Stimulated activated CD8-positive, alpha-beta memory T cell treated with anti-CD3 and anti-CD28 coated beads, Interleukin-12 subunit alpha, Interleukin-12 subunit beta, amount 100 ng/mL, for 24 hours (primary cell): ENCODE data around the gene RNF150.
"Not testable (repeated sequence)": the region's sequence is repeated elsewhere in the genome, so short reads cannot be mapped to it uniquely, and the experiment has no call there.

Experiments used
- DNase-seq: peaks from one replicate; pipeline ENCODE4 v3.0.0-alpha.2; 2020; ENCODE audit errors: extremely low read depth

The RNF150 gene

DNA sequence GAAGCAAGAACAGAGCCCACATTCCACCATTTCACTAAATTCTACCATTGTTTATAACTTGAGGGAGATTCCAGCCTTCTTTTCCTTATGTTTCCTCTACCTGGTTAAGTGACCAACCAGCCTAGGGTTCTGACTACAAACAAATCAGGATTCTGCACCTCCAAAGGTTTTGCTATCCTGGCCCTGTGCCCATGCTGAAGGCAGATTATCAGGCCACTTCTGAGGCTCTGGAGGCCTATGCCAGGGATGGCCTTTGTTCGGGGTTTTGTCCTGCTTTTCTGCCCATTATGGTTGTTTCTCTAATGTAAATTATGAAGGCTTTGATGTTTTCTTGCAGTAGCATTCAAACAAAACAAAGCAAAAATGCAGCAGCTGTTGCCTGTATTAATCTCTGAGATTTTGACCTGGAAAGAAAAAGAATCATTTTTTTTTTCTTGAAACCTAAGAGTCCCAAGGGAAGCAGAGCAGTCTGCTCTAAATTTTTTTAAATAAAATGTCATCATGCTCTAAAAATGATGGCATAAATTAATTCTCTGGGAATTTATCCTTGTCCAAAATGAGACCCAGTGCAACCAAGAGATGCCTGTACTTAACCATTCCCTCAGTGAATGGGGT, 55.6 kb downstream of the RNF150 start:
- no peak for DNase-seq

DNA sequence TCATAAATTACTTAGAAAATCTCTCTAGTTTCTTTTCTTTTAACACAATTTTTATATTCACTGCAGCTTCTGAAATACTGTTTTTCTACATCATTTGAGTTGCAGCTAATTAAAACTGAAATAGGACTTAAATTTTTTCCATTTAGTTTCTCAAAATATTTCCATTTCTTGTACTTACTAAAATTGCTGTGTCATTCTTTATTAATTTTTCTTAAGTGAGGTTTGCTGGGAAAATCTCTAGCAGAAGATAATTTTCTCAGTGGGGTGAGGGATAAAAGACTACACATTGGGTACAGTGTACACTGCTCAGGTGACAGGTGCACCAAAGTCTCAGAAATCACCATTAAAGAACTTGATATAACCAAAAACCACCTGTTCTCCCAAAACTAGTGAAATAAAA, 57.7 kb downstream of the RNF150 start:
- DNase-seq: no peak

DNA sequence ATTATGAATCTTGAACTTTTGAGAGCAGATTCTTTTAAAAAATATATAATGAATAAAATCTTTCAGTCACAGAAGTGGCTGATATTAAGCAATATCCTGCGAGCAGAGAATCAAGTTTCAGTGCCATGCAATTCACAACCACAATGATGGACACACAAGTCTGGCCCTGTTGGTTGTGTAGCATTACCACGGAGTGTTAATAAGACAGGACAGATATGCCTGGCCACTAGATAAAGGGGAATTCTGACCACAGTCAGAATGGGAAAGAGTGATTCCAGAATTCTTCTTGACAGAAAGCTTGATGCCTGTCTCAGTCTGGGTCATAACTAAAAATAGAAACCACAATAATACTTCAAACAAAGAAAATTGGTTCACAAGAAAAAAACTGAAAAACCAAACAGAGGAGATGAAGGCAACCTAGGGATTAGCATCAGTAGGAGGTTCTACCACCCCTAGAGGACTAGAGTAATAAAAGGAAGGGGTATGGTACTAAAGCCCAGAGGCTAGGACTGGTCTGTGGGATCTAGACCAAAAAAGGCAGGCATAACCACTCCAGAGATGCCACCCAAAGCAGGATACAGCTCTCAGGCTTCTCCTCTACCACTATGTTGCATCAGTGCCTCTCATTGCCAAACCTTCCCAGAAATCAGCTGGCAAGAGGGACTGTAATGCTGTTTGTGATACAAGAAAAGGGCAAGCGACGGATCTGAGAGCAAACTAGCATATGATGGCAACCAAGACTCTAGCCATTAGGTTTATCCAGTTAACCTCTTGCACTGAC, 59.0 kb downstream of the RNF150 start:
- DNase-seq: no peak

DNA sequence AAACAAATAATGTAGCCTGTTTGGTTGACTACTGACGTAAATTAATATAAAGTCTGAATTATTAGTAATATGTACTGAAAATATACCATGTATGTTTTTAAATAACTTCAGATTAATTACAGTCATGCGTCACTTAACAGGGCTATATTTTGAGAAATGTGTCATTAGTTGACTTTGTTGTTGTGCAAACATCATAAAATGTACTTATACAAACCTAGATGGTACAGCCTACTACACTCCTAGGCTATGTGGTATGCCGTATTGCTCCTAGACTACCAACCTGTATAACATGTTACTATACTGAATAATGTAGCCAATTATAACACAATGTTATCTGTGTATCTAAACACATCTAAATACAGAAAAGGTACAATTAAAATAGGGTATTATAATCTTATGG, 66.6 kb downstream of the RNF150 start:
- DNase-seq: no peak

DNA sequence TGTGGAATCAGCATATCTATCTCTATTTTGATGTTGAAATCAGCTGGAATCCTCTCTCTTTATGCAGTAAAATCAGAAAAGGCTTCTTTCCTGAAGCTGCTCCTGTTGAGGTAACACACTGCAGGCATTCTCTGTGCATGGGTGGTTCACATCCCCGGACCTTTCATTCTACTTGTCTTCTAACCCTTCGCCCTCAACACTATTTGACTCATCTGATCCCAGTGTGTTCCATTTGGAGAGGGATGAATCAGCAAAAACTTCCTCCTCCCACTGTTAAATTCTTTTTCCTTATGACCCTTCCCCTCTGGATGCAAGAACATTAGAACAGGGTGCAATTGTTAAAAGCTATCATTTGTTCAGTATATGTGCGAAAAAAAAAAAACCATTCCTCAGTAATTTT, 67.4 kb downstream of the RNF150 start:
- DNase-seq: no peak

DNA sequence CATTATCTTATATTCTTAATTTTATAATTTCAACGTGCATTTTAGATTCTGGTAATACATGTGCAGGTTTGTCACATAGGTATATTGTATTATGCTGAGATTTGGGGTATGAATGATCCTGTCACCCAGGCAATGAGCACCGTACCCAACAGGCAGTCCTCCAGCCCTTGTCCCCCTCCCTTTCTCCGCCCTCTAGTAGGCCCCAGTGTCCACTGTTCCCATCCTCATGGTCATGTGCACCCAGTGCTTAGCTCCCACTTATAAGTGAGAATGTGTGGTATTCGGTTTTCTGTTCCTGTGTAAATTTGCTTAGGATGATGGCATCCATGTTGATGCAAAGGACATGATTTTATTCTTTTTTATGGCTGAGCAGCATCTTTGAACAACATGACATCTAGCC, 70.6 kb downstream of the RNF150 start:
- no peak for DNase-seq

DNA sequence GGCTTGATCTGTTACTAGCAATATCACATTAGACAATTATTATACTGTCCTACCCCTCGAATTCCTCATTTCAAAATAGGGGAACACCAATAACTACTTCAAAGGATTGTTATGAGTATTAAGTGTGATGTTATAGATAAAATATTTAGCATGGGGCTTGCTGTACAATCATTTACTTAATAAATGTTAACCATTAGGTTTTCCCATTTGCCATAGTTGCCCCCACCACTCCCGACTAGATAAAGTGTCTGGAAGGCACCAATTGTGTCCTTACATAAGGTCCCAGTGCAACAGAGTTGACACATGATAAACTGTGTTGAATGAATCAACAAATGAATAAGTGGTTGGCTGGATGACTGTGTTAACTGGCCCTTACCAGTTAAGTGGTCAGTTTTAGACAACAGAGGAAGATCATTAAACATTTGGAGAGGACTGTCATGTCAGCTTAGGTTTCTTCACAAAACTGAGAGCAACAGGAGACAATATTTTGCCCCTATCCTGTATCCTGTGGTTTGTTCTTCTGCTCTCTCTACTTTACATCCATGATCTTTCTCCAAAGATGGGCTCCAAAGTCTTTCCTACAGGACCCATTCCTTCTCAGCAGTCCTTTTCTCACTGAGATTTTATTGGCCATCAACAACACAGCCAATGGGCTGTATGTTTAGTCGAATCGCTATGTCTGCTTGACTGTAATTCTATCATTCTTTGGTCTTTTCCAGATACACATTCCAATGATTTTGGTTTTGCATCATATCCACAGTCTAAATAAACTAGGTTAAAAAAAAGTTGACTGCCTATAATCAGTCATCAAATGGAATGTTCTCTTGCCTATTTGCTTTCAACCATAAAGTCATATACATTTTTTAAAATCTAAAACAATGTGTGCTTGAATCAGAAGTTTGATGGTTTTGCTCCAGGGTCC, 74.4 kb downstream of the RNF150 start:
- DNase-seq: no peak

DNA sequence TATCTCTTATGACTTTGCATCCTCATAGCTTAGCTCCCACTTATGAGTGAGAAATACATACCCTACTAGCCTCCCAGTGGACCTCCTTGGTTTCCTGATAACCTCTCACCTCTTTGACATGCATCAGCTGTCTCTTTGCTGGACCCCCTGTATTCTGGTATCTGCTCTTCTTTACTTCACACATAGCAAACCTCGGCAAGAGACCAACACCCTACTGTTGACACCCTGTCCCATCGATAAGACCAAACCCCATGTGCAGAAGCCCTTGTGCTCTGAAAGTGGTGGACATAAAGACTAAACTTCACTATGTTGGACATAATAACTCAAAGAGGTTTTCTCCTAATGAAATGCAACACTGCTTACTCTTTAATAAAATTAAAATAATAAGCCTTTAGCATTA, 75.7 kb downstream of the RNF150 start:
- DNase-seq: no peak

DNA sequence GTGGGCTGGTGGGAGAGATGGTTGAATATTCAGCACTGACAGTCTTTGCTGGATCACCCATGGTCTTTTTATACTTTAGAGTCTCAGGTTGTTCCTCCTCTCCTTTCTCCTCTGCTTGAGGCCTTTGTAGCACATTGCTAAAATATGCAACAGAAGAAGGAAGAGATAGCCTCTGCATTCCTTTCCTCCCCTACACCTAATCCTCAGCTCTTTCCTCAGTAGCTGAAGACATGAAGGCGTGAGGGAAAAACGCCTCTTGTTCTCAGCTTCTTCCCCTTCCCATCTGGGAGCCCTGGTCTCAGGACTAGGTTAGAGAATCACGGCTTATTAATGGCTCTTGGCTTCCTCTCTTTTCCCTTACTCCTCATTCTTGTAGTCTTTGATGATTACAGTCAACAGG, 76.8 kb downstream of the RNF150 start:
- DNase-seq: no peak

DNA sequence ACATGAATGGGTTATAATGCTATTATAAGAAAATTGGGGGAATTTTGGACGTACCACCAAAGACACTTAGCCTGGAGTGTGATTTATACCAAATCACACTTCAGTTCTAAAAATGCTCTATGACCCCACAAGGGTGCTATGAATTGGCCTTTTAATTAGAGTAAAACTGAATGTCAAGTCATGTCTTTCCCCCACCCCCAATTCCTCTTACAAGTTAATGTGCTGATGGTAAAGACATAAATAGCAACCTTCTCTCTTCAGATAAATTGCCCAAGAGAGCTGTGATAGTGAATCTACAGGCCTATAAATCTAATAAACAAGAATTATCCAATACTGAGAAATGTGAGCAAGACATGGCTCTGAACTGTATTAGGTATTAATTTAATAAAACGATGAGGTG, 78.8 kb downstream of the RNF150 start:
- no peak for DNase-seq

DNA sequence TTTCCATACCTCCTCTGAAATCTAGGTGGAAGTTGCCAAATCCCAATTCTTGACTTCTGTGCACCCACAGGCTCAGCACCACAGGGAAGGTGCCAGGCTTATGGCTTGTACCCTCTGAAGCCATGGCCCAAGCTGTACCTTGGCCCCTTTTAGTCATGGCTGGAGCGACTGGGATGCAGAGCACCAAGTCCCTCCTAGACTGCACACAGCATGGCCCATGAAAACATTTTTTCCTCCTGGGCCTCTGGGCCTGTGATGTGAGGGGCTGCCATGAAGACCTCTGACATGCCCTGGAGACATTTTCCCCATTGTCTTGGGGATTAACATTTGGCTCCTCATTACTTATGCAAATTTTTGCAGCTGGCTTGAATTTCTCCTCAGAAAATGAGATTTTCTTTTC, 82.3 kb downstream of the RNF150 start:
- not testable (repeated sequence) for DNase-seq

DNA sequence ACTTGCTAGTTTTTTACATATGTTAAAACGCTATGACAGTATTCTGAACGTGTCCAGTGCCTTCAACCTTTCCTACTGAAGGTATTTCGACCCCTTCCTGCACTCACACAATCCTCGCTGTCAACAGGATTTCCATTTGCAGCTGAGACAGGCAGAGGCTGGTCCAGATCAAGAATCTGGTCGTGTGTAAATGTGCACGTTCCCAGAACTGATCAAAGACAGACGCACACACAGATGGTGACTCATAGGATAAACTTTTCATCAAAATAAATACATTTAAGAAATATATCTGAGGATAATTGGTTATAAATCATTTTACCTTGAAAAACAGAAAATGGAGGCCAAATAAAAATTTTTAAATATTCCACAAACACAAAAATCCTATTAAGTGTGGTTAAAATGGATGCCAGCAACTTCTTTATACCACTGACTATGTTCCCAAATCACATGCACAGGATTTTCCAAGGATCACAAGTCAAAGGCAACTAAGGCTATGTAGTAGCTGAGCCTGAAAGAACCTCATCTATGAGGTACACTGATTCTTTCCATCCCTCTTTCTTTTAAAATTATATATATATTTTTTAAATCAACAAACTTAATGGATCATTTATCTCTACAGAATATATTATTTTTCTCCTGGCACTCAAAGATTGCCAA, 85.9 kb downstream of the RNF150 start:
- DNase-seq: no peak

DNA sequence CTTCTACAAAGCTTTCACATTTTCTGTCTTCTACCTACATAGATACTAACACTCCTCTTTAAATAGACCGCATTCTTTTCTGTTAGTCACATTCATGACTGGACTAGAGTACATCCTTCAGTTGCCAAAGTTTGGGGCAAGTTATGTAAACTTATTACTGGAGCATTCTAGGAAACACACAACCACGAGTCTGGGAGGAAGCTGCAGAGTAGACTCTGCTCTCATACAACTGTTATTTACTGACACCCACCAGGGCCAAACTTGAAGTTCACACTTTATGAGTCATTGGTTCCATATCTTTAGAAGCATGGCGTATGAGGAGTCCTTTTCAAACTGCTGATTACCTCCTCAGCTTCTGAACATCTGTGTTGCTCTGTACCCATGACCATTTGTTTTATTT, 87.0 kb downstream of the RNF150 start:
- no peak for DNase-seq

DNA sequence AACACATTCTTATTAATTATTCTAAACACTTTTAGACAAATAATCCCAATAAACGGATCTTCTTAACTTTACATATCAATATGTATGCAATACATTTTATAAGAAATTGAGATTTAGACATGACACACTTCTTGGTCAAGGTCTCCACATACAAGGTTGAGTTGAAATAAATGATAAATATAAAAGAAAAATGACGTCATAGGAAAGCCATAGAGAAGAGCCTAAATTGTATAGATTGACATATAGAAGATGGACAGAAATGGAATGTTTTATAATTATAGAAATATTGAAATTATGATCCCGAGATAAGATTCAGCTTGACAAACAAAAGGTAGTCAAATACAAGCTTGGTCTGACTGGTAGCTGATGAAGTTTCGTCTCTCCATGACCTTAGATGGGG, 87.4 kb downstream of the RNF150 start:
- DNase-seq: no peak

DNA sequence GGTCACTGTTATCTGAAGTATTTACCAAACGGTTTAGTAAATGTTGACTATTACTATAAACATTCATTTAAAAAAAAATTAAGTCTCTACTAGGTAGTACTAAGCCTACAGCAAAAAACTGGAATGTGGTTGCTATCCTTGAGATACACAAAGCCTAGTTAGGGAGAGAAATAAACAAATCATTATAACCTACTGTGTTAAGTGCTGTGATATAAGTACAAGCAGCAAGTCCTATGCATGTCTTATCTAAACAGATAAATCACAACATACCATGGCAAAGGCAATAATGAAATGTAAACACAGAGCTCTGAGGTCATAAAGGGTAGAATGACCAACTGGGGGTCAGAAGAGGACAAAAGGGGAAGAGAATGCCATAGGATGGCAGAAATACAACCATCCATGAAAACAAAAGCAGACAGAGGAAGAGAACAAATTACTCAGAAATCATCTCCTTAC, 92.2 kb downstream of the RNF150 start:
- no peak for DNase-seq

DNA sequence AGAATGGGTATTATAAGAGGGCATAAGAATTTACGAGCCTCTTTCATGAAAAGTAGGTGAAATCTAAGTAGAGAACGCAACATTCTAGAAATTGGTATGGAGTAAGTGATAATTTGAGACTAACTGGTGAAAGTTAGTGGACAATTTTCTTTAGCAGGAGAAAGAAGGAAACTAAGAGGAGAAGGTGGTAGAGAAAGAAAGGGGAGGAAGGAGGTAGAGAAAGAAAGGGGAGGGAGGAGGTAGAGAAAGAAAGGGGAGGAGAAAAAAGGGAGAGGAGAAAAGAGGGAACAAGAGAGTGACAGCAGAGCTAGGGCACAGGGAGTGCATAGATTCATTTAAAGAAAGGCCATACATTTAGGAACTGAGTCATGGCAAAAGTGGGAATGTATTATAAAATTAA, 94.1 kb downstream of the RNF150 start:
- no peak for DNase-seq

DNA sequence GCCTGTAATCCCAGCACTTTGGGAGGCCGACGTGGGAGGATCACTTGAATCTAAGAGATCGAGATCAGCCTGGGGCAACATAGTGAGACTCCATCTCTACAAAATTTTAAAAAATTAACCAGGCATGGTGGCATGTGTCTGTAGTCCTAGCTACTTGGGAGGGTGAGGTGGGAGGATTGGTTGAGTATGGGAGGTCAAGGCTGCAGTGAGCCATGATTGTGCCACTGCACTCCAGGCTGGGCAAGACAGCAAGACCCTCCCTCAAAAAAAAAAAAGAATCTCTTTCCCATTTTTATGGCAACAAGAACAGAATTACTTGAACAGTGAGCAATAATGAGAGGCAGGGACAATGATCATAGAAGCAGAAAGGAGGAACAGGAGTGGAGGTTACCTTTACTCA, 94.8 kb downstream of the RNF150 start:
- DNase-seq: no peak

DNA sequence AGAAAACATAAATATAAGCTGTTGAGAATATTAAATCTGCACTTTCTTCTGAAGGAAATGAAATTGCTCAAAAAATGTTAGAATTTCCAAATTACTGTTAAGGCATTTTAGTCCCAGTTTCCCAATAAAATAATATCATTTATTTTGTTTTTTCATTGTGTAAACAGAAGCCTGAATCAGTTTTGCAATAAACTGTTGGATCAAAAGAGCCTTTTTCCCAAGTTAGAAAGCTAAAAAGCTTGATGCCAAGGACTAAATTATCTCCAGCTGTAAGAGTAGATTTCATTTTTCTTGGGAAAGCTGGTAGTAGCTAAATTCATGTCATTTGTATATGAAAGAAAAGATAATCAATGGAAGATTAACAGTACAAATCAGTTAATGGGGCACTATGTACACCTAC, 95.8 kb downstream of the RNF150 start:
- DNase-seq: no peak

DNA sequence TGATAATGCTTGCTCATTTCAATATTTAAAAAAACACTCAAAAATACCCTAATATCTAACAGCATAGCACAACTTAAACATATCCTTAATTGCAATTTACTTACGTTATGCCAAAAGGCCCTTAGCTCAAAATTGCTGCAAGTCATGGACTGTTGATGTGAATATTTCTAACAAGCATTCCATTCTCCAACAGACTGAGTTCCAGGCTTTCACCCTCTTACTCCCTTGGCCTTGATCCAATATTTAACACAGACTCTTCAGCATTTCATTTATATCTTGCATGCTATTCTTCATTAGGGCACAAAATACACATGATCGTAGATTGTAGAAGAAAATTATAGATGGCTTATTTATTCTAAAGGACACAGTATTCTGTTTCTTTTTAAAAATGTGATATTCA, 96.5 kb downstream of the RNF150 start:
- no peak for DNase-seq

DNA sequence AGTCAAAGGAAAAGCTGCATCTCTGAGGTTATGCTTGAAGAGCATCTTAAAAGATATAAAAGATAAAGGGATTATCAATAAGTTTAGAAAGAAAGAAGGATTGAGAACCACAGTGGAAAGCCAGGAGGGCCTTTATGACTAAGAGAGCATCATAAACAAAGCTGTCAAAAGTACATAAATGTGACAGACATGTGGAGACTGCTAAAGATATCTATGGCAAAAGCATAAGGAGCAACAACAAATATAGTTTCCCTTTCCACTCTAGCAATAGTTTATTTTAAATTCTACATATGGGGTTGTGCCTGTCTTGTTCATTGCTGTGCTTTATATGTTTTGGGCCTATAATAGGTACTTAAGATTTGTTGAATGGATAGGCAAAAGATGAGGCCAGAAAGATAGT, 97.3 kb downstream of the RNF150 start:
- DNase-seq: no peak

DNA sequence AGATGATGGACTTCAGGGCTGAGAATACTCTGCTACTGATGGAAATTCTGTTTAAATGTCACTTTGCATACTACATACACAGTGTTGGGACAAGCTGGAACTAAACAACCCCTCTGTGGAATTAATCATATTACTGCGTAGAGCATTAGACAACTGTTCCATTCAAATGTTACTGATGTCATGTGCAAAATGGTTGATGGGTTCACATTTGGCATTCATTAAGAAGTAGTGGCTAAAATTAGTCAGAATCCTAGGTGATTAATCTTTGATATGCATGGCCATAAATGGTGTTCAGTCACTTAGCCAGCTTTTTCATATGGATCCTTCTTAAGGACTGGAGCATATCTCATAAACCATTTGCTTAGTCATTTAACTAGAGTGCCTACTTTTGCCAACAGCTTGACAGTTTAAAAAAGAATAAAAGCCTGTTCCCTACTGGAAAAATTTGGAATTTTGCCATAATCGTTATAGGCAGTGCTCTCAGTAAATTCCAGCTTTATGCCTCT, 105.2 kb downstream of the RNF150 start:
- no peak for DNase-seq

DNA sequence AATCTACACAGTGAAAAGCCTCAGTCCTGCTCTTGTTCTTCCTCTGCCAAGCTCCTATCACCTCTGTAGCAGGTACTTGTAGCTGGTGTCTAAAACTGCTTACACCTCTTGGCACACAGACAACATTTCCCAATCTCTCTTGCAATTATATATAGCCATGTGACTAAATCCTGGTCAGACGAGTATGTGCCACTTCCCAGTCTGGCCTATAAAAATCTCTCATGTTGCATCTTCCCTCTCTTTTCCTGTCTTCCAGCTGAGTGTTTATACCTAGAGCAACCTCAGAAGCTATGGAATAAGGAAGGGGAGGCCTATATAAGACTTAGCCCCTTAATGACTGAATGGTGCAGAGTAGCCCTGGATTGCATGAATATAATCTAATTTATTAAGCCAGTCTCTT, 105.8 kb downstream of the RNF150 start:
- no peak for DNase-seq
